Heart right ventricle (tissue), 16 donors: ENCODE results near the gene PRDX5. TPM values are rescaled to one million over a fixed set of nuclear protein-coding genes. Genes with fewer than 3 reads are reported as not detected.

Experiments used
- ATAC-seq, 8 donors: fragments of 200-7000 bp; cut with Tn5 transposase; one replicate each; pipeline ENCODE4 v1.9.1; 2020; ENCODE audit warnings: mild to moderate bottlenecking in 8 of 8, moderate library complexity in 8 of 8, moderate number of reproducible peaks in 1 of 8
- DNase-seq, 2 donors: peaks; one replicate each; pipeline ENCODE4 v3.0.0-alpha.2; 2020
- H3K27ac ChIP-seq, 10 donors: fragments of 200-600 bp; sonication (generic) in 2 of 10; one replicate each; pipeline versions ENCODE4 v1.5.0 to v1.8.0; 2020 to 2022; ENCODE audit warnings: mild to moderate bottlenecking in 3 of 10
- H3K27me3 ChIP-seq, 7 donors: fragments of 200-600 bp; one replicate each; pipeline ENCODE4 v1.8.0; 2021 to 2022; ENCODE audit warnings: mild to moderate bottlenecking in 2 of 7
- H3K36me3 ChIP-seq, 9 donors: fragments of 200-600 bp; sonication (generic) in 1 of 9; one replicate each; pipeline versions ENCODE4 v1.5.0 to v1.8.0; 2020 to 2022; ENCODE audit warnings: mild to moderate bottlenecking in 2 of 9
- H3K4me1 ChIP-seq, 9 donors: fragments of 200-600 bp; sonication (generic) in 1 of 9; one replicate each; pipeline versions ENCODE4 v1.5.0 to v1.8.0; 2020 to 2022; ENCODE audit warnings: mild to moderate bottlenecking in 4 of 9
- H3K4me3 ChIP-seq, 10 donors: fragments of 200-600 bp; sonication (generic) in 2 of 10; one replicate each; pipeline versions ENCODE4 v1.5.0 to v1.8.0; 2020 to 2022; ENCODE audit warnings: mild to moderate bottlenecking in 7 of 10, moderate library complexity in 2 of 10
- H3K9me3 ChIP-seq, 11 donors: fragments of 200-600 bp in 10 of 11; sonication (generic) in 2 of 11; one replicate each; pipeline versions ENCODE4 v1.5.0 to v1.8.0; 2013 to 2022; ENCODE audit warnings: mild to moderate bottlenecking in 2 of 11, control low read depth in 1 of 11, moderate library complexity in 1 of 11
- CTCF ChIP-seq, 9 donors: fragments of 200-600 bp; sonication (generic) in 2 of 9; IDR thresholded peaks; one replicate each; pipeline versions ENCODE4 v1.5.0 to v1.8.0; 2021 to 2022; ENCODE audit warnings: antibody characterized with exemption in 9 of 9, mild to moderate bottlenecking in 5 of 9, moderate library complexity in 1 of 9
- WGBS, 2 donors: extraction: QIAGEN DNeasy Blood & Tissue Kit; methylation state at CpG; one replicate each; pipeline ENCODE4 v1.1.7; 2013; ENCODE audit warnings: inconsistent platforms in 1 of 2; 5-methylcytosine and 5-hydroxymethylcytosine counted together
- intact Hi-C, 10 donors: fragments of 100-400 bp; cut with DNase I; formaldehyde crosslinking; loops; one replicate each; pipeline versions ENCODE4 v1.11.1 to v1.14.2; 2022
- polyA plus RNA-seq, 2 donors: library from polyadenylated mRNA; stranded (reverse); fragments of 200-250 nt; gene quantifications; one replicate each; pipeline ENCODE4 v1.2.3, GENCODE V29; 2013
- total RNA-seq, 10 donors: library from RNA; stranded (reverse); fragmentation: NEBNext Ultra II Directional in 3 of 10; extraction: Animal tissue kit (Norgen Biotek cat#: 25700) in 3 of 10; gene quantifications; one replicate each; pipeline versions ENCODE4 v1.2.1 to v1.2.4, GENCODE V29; 2021 to 2023
- donor health status: Arrhythmogenic right ventricular cardiomyopathy.
- donor health status: ischemic (EF 13 %, LVEDD 7.1; RV severe dilation, severe dysfunction).
- donor health status: healthy with polysubstance abuse.
- donor health status: DM: no; HTN: yes; CAD: no.
- donor health status: DM: no; HTN: no; CAD: no.
- donor health status: ischemic (EF 25% LVEDD 6.9; RV normal size, moderate dysfunction).
- donor health status: ischemic (EF 25% LVEDD 5.7; RV mildly dilated, moderate dysfunction).
- donor health status: healthy.
- donor health status: DM: yes; HTN: yes; CAD: no.
- donor health status: Ischemic cardiomyopathy.
- donor health status: ischemic (EF 35%, LVEDD 5.7; RV mildly dilated, moderate dysfunction).
- donor health status: nonischemic (EF 11% LVEDD 7.7; RV severe dilation, severe dysfunction).
- donor health status: DM: yes; HTN: yes; CAD: no.
- donor health status: PGD.
- donor health status: ischemic (EF 29% LVEDD 5.4; RV normal size, mild dysfunction).
- donor health status: nonischemic (EF 23%, LVEDD 6.1; RV moderate dilation, normal function).

PRDX5 gene
- total and polyA plus RNA-seq, 12 donors, result 264 to 750 (median 292) TPM

GRCh38 chr11:64281957-64282770 is 35.8 kb upstream of the PRDX5 start:
- peak overlapping the region in 7 of 10 donors; percentile 12 to 61 (median 48) for H3K27ac ChIP-seq
- TF ChIP-seq CTCF (IDR thresholded peaks at IDR 0.05), result no peak
- no peaks in the 10 kb centered on the region for H3K27me3 ChIP-seq
- no peak for DNase-seq
- peaks cover 0 to 56% (median 0%) of the 10 kb centered on the region in 9 donors for H3K36me3 ChIP-seq
- H3K4me1 ChIP-seq, result peaks cover 14 to 49% (median 31%) of the 10 kb centered on the region in 9 donors
- H3K9me3 ChIP-seq, result no peaks in the 10 kb centered on the region
- H3K4me3 ChIP-seq, result no peak overlapping the region
- no peak for ATAC-seq
- intact Hi-C loops, result no loop called here
- 96 to 97% methylated on average over 22 of the region's 22 CpGs for WGBS, 2 donors

GRCh38 chr11:64283092-64283491 is 34.8 kb upstream of the PRDX5 start:
- Histone ChIP-seq H3K27ac (peak overlapping the region in 5 of 10 donors; percentile 90 to 99 (median 98)), H3K4me1 (peaks cover 14 to 49% (median 31%) of the 10 kb centered on the region in 9 donors), H3K4me3 (peak overlapping the region in 4 of 10 donors; percentile 65 to 90 (median 75)), H3K27me3 (no peaks in the 10 kb centered on the region), H3K9me3 (no peaks in the 10 kb centered on the region), H3K36me3 (peaks cover 0 to 47% (median 0%) of the 10 kb centered on the region in 9 donors)
- DNase-seq (no peak), ATAC-seq (no peak)
- WGBS, 2 donors, result 95 to 96% methylated on average over 3 of the region's 3 CpGs
- intact Hi-C loops, result no loop called here
- TF ChIP-seq CTCF (IDR thresholded peaks at IDR 0.05), result no peak

GRCh38 chr11:64284048-64284961 is 33.6 kb upstream of the PRDX5 start, which contains the start of gene BAD:
TSS of gene BAD (minus strand) at chr11:64284665. CDS start at chr11:64284368, 297 bp downstream.
- WGBS, 2 donors, result 3 to 4% methylated on average over 39 to 44 of the region's 44 CpGs
- peak; percentile 90 to 96 (median 94) for ATAC-seq
- Histone ChIP-seq H3K4me1 (peaks cover 14 to 49% (median 31%) of the 10 kb centered on the region in 9 donors), H3K27me3 (no peaks in the 10 kb centered on the region), H3K4me3 (peak within 1 kb of the TSS; percentile 39 to 91 (median 74)), H3K9me3 (no peaks in the 10 kb centered on the region), H3K27ac (peak within 1 kb of the TSS; percentile 84 to 99 (median 95)), H3K36me3 (peaks cover 0 to 39% (median 0%) of the 10 kb centered on the region in 9 donors)
- intact Hi-C loops, result loop anchor here in 5 of 10 donors (2.0 kb wide), 2 partner anchors 14 to 20 kb away; partner anchors contain the start of gene ESRRA (in 2 of the 5)
- DNase-seq, result peak; percentile 95 to 96
- TF ChIP-seq CTCF (IDR thresholded peaks at IDR 0.05), result no peak
